GM19397 (cell line): ENCODE data around the gene RANBP1.

ENCODE experiments used
- ATAC-seq: cut with Tn5 transposase; IDR thresholded peaks from one replicate; pipeline ENCODE4 v1.9.1; 2021; ENCODE audit warnings: mild to moderate bottlenecking, moderate library complexity; ENCODE audit not compliant: unreplicated experiment

The RANBP1 gene

GRCh38 chr22:20133930-20134549 is 18.1 kb downstream of the RANBP1 start:
- no peak for ATAC-seq

- ATAC-seq, result no peak
Observed at GRCh38 chr22:20135265-20135664, 19.4 kb downstream of the RANBP1 start.

GRCh38 chr22:20135806-20136602 is 20.1 kb downstream of the RANBP1 start:
- ATAC-seq, result no peak

GRCh38 chr22:20136603-20136873 is 20.6 kb downstream of the RANBP1 start:
- no peak for ATAC-seq

GRCh38 chr22:20137113-20137512 is 21.2 kb downstream of the RANBP1 start:
- ATAC-seq, result no peak

GRCh38 chr22:20137671-20138416 is 21.9 kb downstream of the RANBP1 start:
- no peak for ATAC-seq

GRCh38 chr22:20138417-20138738 is 22.5 kb downstream of the RANBP1 start:
- no peak for ATAC-seq

GRCh38 chr22:20138868-20139267 is 23.0 kb downstream of the RANBP1 start:
- no peak for ATAC-seq

- ATAC-seq, result no peak
Observed at GRCh38 chr22:20139391-20140106, 23.6 kb downstream of the RANBP1 start.

GRCh38 chr22:20140107-20140445 is 24.2 kb downstream of the RANBP1 start:
- no peak for ATAC-seq

- ATAC-seq, result no peak
Observed at GRCh38 chr22:20140521-20140964, 24.6 kb downstream of the RANBP1 start.

- no peak for ATAC-seq
Observed at GRCh38 chr22:20141186-20142077, 25.5 kb downstream of the RANBP1 start.

GRCh38 chr22:20142711-20143621 is 27.1 kb downstream of the RANBP1 start:
- no peak for ATAC-seq

GRCh38 chr22:20143883-20144665 is 28.2 kb downstream of the RANBP1 start:
- ATAC-seq, result no peak

GRCh38 chr22:20145206-20145831 is 29.4 kb downstream of the RANBP1 start:
- ATAC-seq, result no peak

- no peak for ATAC-seq
Observed at GRCh38 chr22:20145832-20146223, 29.9 kb downstream of the RANBP1 start.

- ATAC-seq, result no peak
Observed at GRCh38 chr22:20146777-20147176, 30.9 kb downstream of the RANBP1 start.

- no peak for ATAC-seq
Observed at GRCh38 chr22:20147237-20147988, 31.5 kb downstream of the RANBP1 start.
